Measurements from ENCODE around the gene ZNF862. TPM values are rescaled to one million over a fixed set of nuclear protein-coding genes. Genes with fewer than 3 reads are reported as not detected.

The ZNF862 gene
- total and polyA plus RNA-seq, 2 of the 8 experiments (the other 6 are each of a cell fraction or from before 2014, with no cell fraction given): 1.8 to 3.9 TPM

- H4K91ac ChIP-seq (replicated peaks; ENCODE audit: insufficient read length, low read length): no peak overlapping the region
- ChIA-PET POLR2A (ENCODE audit: partially characterized antibody) (no interaction called here), CTCF (ENCODE audit: partially characterized antibody) (interaction anchor here (1.2 to 5.1 kb wide), 5 partner anchors 14 to 27 kb away, joined by 4 to 25 read pairs (median 7); no protein-coding TSS in a partner anchor)
- no peaks in the 10 kb centered on the region for H3K36me3 ChIP-seq (ENCODE audit: control insufficient read depth in 2 of 4, insufficient read depth in 4 of 4, low read length in 3 of 4)
- H2AFZ ChIP-seq (ENCODE audit: low read length): no peak overlapping the region
- no peaks in the 10 kb centered on the region for H3K27me3 ChIP-seq (replicated peaks in 1 of 4; ENCODE audit: control insufficient read depth in 3 of 4, extremely low read depth in 1 of 4, insufficient read depth in 3 of 4, low read length in 3 of 4)
- H4K8ac ChIP-seq (ENCODE audit: extremely low read depth, insufficient read depth, low read length): peak overlapping the region; percentile 35; the same call in 1 of the 2 replicates
- H2BK120ac ChIP-seq (replicated peaks; ENCODE audit: low read depth, low read length): no peak overlapping the region
- no peak for FAIRE-seq
- H2BK12ac ChIP-seq (ENCODE audit: low read depth, low read length): no peak overlapping the region
- H3K79me1 ChIP-seq (ENCODE audit: low read depth, low read length): no peaks in the 10 kb centered on the region
- DNase-seq (ENCODE audit: low read depth in 1 of 2, low spot score in 2 of 2): no peak
- H2BK15ac ChIP-seq (ENCODE audit: low read length): no peak overlapping the region
- H3K4me2 ChIP-seq (ENCODE audit: insufficient read depth in 1 of 2, low read depth in 2 of 2, low read length in 2 of 2): no peak overlapping the region
- no peak overlapping the region for H4K5ac ChIP-seq (ENCODE audit: insufficient read length, low read depth, low read length)
- H2BK20ac ChIP-seq (ENCODE audit: low read length): no peak overlapping the region
- H3K14ac ChIP-seq (ENCODE audit: insufficient read length): no peak overlapping the region
- no peak overlapping the region for H2AK5ac ChIP-seq (ENCODE audit: low read depth, low read length)
- H3K9ac ChIP-seq (replicated peaks in 1 of 4; ENCODE audit: extremely low read depth in 1 of 4, low read depth in 3 of 4, low read length in 3 of 4): no peak overlapping the region
- H3K79me2 ChIP-seq (ENCODE audit: control insufficient read depth in 1 of 2, insufficient read depth in 2 of 2, low read length in 2 of 2): no peaks in the 10 kb centered on the region
- H3K4me1 ChIP-seq (replicated peaks in 1 of 4; ENCODE audit: control insufficient read depth in 3 of 4, insufficient read depth in 4 of 4, low read length in 3 of 4): no peaks in the 10 kb centered on the region; a peak in 1 of 7 replicates
- H3K56ac ChIP-seq (replicated peaks; ENCODE audit: insufficient read length, low read depth, low read length): no peak overlapping the region
- H3K9me3 ChIP-seq (ENCODE audit: insufficient read depth in 2 of 2, low read depth in 1 of 2, low read length in 1 of 2): peaks cover 8 to 29% of the 10 kb centered on the region in 2 experiments; a peak in 3 of 4 replicates
- no peak overlapping the region for H3K18ac ChIP-seq (ENCODE audit: extremely low read depth, low read length)
- no peak overlapping the region for H3K4me3 ChIP-seq (ENCODE audit: extremely low read depth in 1 of 4, insufficient read depth in 2 of 4, low read depth in 3 of 4, low read length in 4 of 4)
- no peak overlapping the region for H3K4ac ChIP-seq (replicated peaks; ENCODE audit: insufficient read length, low read depth, low read length)
- no peak overlapping the region for H3K23ac ChIP-seq (ENCODE audit: insufficient read length)
- no peaks in the 10 kb centered on the region for H3K23me2 ChIP-seq (ENCODE audit: low read depth, low read length)
- H3K27ac ChIP-seq (ENCODE audit: low read depth, low read length): no peak overlapping the region
- 88% methylated on average over 8 of the region's 13 CpGs; no CpG with 5 or more reads in 1 of the 2 experiments for WGBS, 2 experiments (ENCODE audit: extremely low coverage in 1 of 2, insufficient coverage in 1 of 2, insufficient read length in 1 of 2, insufficient replicate concordance in 2 of 2, low coverage in 1 of 2, low lambda C conversion rate in 2 of 2, missing lambda C conversion rate in 1 of 2)
- H2BK5ac ChIP-seq (ENCODE audit: low read depth, low read length): no peak overlapping the region
- no peaks in the 10 kb centered on the region for H4K20me1 ChIP-seq (replicated peaks in 1 of 2; ENCODE audit: control insufficient read depth in 1 of 2, insufficient read depth in 2 of 2, low read length in 2 of 2)
- TF ChIP-seq RXRA (IDR thresholded peaks at IDR 0.05; ENCODE audit: insufficient read depth, low read depth, low read length) (no peak), SIN3A (conservative IDR thresholded peaks at IDR 0.05 in 1 of 2, IDR thresholded peaks at IDR 0.05 in 1 of 2; ENCODE audit: low read depth in 1 of 2, low read length in 2 of 2) (no peak), BACH1 (IDR thresholded peaks at IDR 0.05; ENCODE audit: low read length) (no peak), KDM5A (IDR thresholded peaks at IDR 0.05; ENCODE audit: low read length) (no peak), BCL11A (IDR thresholded peaks at IDR 0.05; ENCODE audit: low read depth in 2 of 2, low read length in 2 of 2) (no peak), CTBP2 (IDR thresholded peaks at IDR 0.05; ENCODE audit: borderline replicate concordance, insufficient read depth, insufficient read length, low read length) (no peak), POLR2A (IDR thresholded peaks at IDR 0.05; ENCODE audit: control extremely low read depth in 1 of 2, low read depth in 2 of 2, low read length in 2 of 2) (no peak), JUND (IDR thresholded peaks at IDR 0.05; ENCODE audit: low read length) (no peak), KDM1A (IDR thresholded peaks at IDR 0.05; ENCODE audit: borderline replicate concordance, low read length) (no peak), HDAC2 (IDR thresholded peaks at IDR 0.05; ENCODE audit: borderline replicate concordance in 1 of 2, low read depth in 2 of 2, low read length in 2 of 2) (no peak), ASH2L (IDR thresholded peaks at IDR 0.05; ENCODE audit: low read length) (no peak), SRF (IDR thresholded peaks at IDR 0.05; ENCODE audit: low read depth, low read length) (no peak), PHF8 (conservative IDR thresholded peaks at IDR 0.05; ENCODE audit: low read depth, low read length) (no peak)
- TF ChIP-seq, protein P1, sequence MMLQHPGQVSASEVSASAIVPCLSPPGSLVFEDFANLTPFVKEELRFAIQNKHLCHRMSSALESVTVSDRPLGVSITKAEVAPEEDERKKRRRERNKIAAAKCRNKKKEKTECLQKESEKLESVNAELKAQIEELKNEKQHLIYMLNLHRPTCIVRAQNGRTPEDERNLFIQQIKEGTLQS (IDR thresholded peaks at IDR 0.05; ENCODE audit: insufficient read depth, low read depth, low read length): no peak
These were observed 13.9 kb upstream of the ZNF862 start for GRCh38 chr7:149824301-149824741.
